Chondrocyte (in vitro differentiated cells): ENCODE results near the gene HOPX. TPM values are rescaled to one million over a fixed set of nuclear protein-coding genes. Genes with fewer than 3 reads are reported as not detected.

Experiments
- DNase-seq: peaks from one replicate; pipeline ENCODE4 v3.0.0; 2021; ENCODE audit warnings: mixed read lengths, low spot score
- H3K27ac Mint-ChIP-seq: one replicate; pipeline ENCODE4 v1.8.0; 2021; ENCODE audit warnings: mild to moderate bottlenecking, moderate library complexity, mixed read lengths; ENCODE audit not compliant: unreplicated experiment
- H3K27me3 Mint-ChIP-seq: 2 replicates; pipeline ENCODE4 v1.8.0; 2021; ENCODE audit warnings: low read depth, mixed read lengths
- H3K36me3 Mint-ChIP-seq: 2 replicates; pipeline ENCODE4 v1.8.0; 2021; ENCODE audit warnings: low read depth, mixed read lengths
- H3K4me1 Mint-ChIP-seq: 2 replicates; pipeline ENCODE4 v1.8.0; 2021; ENCODE audit warnings: low read depth, mild to moderate bottlenecking, mixed read lengths
- H3K4me3 Mint-ChIP-seq: one replicate; pipeline ENCODE4 v1.8.0; 2021; ENCODE audit warnings: mild to moderate bottlenecking, moderate library complexity, mixed read lengths; ENCODE audit not compliant: unreplicated experiment
- H3K9me3 Mint-ChIP-seq: 2 replicates; pipeline ENCODE4 v1.8.0; 2021; ENCODE audit warnings: low read depth, mixed read lengths
- CTCF ChIP-seq: fragments of 200-600 bp; sonication (generic); IDR thresholded peaks from 2 replicates; pipeline ENCODE4 v1.5.0; 2021; ENCODE audit warnings: antibody characterized with exemption, mild to moderate bottlenecking, moderate library complexity
- total RNA-seq: library from RNA; stranded (reverse); gene quantifications from 3 replicates; pipeline ENCODE4 v1.2.1, GENCODE V29; 2021

The HOPX gene
- total RNA-seq, 1 donor from 2014 or later = 2.7 TPM

GRCh38 chr4:56655627-56656345, 25.3 kb downstream of the HOPX start:
- no peaks in the 10 kb centered on the region for H3K9me3 Mint-ChIP-seq
- H3K4me3 Mint-ChIP-seq = peak overlapping the region; percentile 79
- H3K36me3 Mint-ChIP-seq = peaks cover 1% of the 10 kb centered on the region
- peaks cover 36% of the 10 kb centered on the region for H3K4me1 Mint-ChIP-seq
- H3K27me3 Mint-ChIP-seq = peaks cover 47% of the 10 kb centered on the region
- H3K27ac Mint-ChIP-seq = no peak overlapping the region
- TF ChIP-seq CTCF = no peak
- no peak for DNase-seq

- Mint-ChIP-seq H3K27me3 (peaks cover 43% of the 10 kb centered on the region), H3K4me1 (peaks cover 36% of the 10 kb centered on the region), H3K4me3 (peak overlapping the region; percentile 79), H3K36me3 (peaks cover 1% of the 10 kb centered on the region), H3K9me3 (no peaks in the 10 kb centered on the region), H3K27ac (peak overlapping the region; percentile 24)
- DNase-seq = no peak
- no peak for TF ChIP-seq CTCF
Observed at GRCh38 chr4:56655209-56655626, 25.9 kb downstream of the HOPX start.

- Mint-ChIP-seq H3K9me3 (no peaks in the 10 kb centered on the region), H3K27ac (no peak overlapping the region), H3K27me3 (peaks cover 41% of the 10 kb centered on the region), H3K4me1 (peaks cover 28% of the 10 kb centered on the region), H3K36me3 (peaks cover 1% of the 10 kb centered on the region), H3K4me3 (no peak overlapping the region)
- DNase-seq = no peak
- TF ChIP-seq CTCF = no peak
Observed at GRCh38 chr4:56654238-56654632, 26.9 kb downstream of the HOPX start.

- H3K27me3 Mint-ChIP-seq = peaks cover 36% of the 10 kb centered on the region
- TF ChIP-seq CTCF = no peak
Observed at GRCh38 chr4:56653461-56654237, 27.4 kb downstream of the HOPX start.

GRCh38 chr4:56652196-56652595, 28.9 kb downstream of the HOPX start:
- H3K27me3 Mint-ChIP-seq = peaks cover 23% of the 10 kb centered on the region
- no peak for TF ChIP-seq CTCF
- no peak for DNase-seq
- H3K9me3 Mint-ChIP-seq = no peaks in the 10 kb centered on the region
- no peak overlapping the region for H3K4me3 Mint-ChIP-seq
- no peak overlapping the region for H3K27ac Mint-ChIP-seq
- peaks cover 1% of the 10 kb centered on the region for H3K36me3 Mint-ChIP-seq
- peaks cover 23% of the 10 kb centered on the region for H3K4me1 Mint-ChIP-seq

More at GRCh38 chr4:56653461-56654237, 27.4 kb downstream of the HOPX start:
- DNase-seq = no peak
- Mint-ChIP-seq H3K36me3 (peaks cover 3% of the 10 kb centered on the region), H3K4me3 (no peak overlapping the region), H3K9me3 (no peaks in the 10 kb centered on the region), H3K27ac (no peak overlapping the region), H3K4me1 (peaks cover 25% of the 10 kb centered on the region)
